ENCODE results near the gene SGMS1.

DNA sequence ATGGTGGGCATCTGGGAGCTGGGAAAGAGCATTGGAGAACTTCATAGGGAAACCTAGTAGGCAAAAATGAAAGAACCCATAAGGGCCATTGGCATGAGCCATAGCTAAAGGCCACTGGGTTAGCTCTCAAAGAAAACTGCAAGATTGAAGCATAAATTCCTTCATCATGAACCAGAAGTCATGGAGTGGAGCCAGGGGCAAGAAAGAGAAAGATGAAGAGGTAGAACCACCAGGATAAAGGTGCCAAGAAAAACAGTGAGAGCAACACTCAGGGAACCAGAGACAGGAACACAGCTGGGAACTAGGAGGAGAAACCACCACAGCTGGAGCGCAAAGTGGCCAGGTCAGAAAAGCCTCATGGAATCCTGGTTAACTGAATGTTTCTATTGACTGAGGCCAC, 11.5 kb upstream of the SGMS1 start:
- no peak for TF ChIP-seq CTCF (IDR thresholded peaks at IDR 0.05)
- no peak for TF ChIP-seq POLR2A (IDR thresholded peaks at IDR 0.05)

Measured in heart left ventricle (tissue), 13 donors.